Adrenal gland (tissue), 12 donors: ENCODE measurements around the gene POP7. TPM values are rescaled to one million over a fixed set of nuclear protein-coding genes. Genes with fewer than 3 reads are reported as not detected.

Experiments
- DNase-seq, 7 donors: peaks; one replicate each; pipeline ENCODE4 v3.0.0-alpha.2; 2019 to 2020
- H3K27ac ChIP-seq, 5 donors: fragments of 200-600 bp; sonication (generic) in 4 of 5; 1 replicate in 3 of 5; 2 replicates in 2 of 5; pipeline versions ENCODE4 v1.5.1 to v1.8.0; 2016 to 2020; ENCODE audit warnings: mild to moderate bottlenecking in 1 of 5
- H3K27me3 ChIP-seq: fragments of 200-600 bp; 2 replicates; pipeline ENCODE4 v1.8.0; 2021
- H3K36me3 ChIP-seq, 2 donors: fragments of 200-600 bp; replicated peaks in 1 of 2; 1 replicate in 1 of 2; 2 replicates in 1 of 2; pipeline versions ENCODE4 v1.5.1 to v1.8.0; 2018 to 2022
- H3K4me1 ChIP-seq, 2 donors: fragments of 200-600 bp; replicated peaks in 1 of 2; 1 replicate in 1 of 2; 2 replicates in 1 of 2; pipeline versions ENCODE4 v1.5.1 to v1.8.0; 2018 to 2021
- H3K4me3 ChIP-seq, 4 donors: fragments of 200-600 bp; sonication (generic) in 3 of 4; one replicate each; pipeline ENCODE4 v1.5.1; 2016 to 2018
- H3K9me3 ChIP-seq, 3 donors: fragments of 200-600 bp; sonication (generic) in 1 of 3; replicated peaks in 1 of 3; 1 replicate in 2 of 3; 2 replicates in 1 of 3; pipeline versions ENCODE4 v1.5.1 to v1.8.0; 2016 to 2021
- POLR2A ChIP-seq, 2 donors: fragments of 450-650 bp; IDR thresholded peaks; one replicate each; pipeline ENCODE4 v1.6.1; 2017; ENCODE audit warnings: antibody characterized with exemption in 2 of 2, mild to moderate bottlenecking in 2 of 2, moderate library complexity in 1 of 2
- WGBS, 4 donors: extraction: QIAGEN DNeasy Blood & Tissue Kit in 2 of 4; methylation state at CpG; one replicate each; pipeline versions ENCODE4 v1.1.5 to v1.1.7; 2013 to 2017; 5-methylcytosine and 5-hydroxymethylcytosine counted together
- intact Hi-C, 2 donors: fragments of 100-400 bp; cut with DNase I; formaldehyde crosslinking; loops; one replicate each; pipeline versions ENCODE4 v1.14.1 to v1.15.0; 2022 to 2023
- polyA plus RNA-seq, 3 donors: library from polyadenylated mRNA; stranded (reverse); fragments of 200-250 nt in 2 of 3; fragments of 350-450 nt in 1 of 3; fragmentation: Illumina TruSeq in 1 of 3; extraction: RNeasy Lipid Tissue Mini Kit (QIAGEN cat#74804) in 1 of 3; gene quantifications; one replicate each; pipeline ENCODE4 v1.2.3, GENCODE V29; 2013 to 2014
- total RNA-seq, 9 donors: library from RNA; depleted of rRNA in 4 of 9; stranded (reverse); fragments of >200 nt in 4 of 9; fragments of 120-200 nt in 1 of 9; fragmentation: NEBNext Ultra II Directional in 1 of 9; extraction: Animal tissue kit (Norgen Biotek cat#: 25700) in 1 of 9; gene quantifications; one replicate each; pipeline versions ENCODE4 v1.1.0 to v1.2.4, GENCODE V29; 2013 to 2023
- TF ChIP-seq, protein P1 (sequence below), 6 experiments: fragments of 450-650 bp in 4 of 6; fragments of 200-600 bp in 2 of 6; sonication (generic) in 1 of 6; IDR thresholded peaks; 1 replicate in 5 of 6; 2 replicates in 1 of 6; pipeline versions ENCODE4 v1.5.1 to v1.8.0; 2016 to 2021; ENCODE audit warnings: antibody characterized with exemption in 6 of 6, mild to moderate bottlenecking in 2 of 6, moderate library complexity in 1 of 6
- donor health status: healthy with polysubstance abuse.
- donor health status: Bipolar disorder and iron deficiency.
- donor health status: DM: yes; HTN: yes; CAD: no.
- donor health status: DM: no; HTN: no; CAD: no.
- donor health status: DM: no; HTN: no; CAD: no.
- donor health status: DM: yes; HTN: yes; CAD: no.

The POP7 gene
- total and polyA plus RNA-seq, 12 donors: 8.7 to 60.9 (median 34.2) TPM

DNA sequence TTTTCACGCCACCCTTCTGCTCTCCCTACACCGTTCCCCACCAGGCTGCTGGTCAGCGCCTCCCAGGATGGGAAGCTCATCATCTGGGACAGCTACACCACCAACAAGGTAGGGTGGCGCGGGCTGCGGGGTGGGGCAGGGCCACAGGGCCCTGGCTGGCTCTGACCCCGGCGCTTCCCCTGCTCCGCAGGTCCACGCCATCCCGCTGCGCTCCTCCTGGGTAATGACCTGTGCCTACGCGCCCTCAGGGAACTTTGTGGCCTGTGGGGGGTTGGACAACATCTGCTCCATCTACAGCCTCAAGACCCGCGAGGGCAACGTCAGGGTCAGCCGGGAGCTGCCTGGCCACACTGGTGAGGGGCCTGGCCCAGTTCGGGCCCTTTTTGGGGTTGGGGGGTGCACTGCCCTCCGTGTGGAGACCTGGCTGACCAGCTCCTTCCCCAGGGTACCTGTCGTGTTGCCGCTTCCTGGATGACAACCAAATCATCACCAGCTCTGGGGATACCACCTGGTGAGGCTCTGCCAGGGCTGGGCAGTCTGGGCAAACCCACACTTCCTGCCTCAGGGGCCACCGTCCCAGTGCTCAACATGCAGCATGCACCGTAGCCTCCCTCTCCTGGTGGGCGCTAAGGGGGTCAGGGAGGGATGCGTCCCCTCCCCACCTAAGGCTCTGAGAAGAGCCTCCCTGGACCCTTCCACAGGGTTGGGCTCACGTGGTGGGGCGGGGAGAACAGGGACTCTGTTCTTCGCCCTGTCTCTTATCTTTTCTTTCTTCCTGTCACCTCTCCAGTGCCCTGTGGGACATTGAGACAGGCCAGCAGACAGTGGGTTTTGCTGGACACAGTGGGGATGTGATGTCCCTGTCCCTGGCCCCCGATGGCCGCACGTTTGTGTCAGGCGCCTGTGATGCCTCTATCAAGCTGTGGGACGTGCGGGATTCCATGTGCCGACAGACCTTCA, 28.3 kb upstream of the POP7 start:
- H3K27ac ChIP-seq: peak overlapping the region in 1 of 5 donors; percentile 20
- H3K9me3 ChIP-seq: no peaks in the 10 kb centered on the region
- H3K36me3 ChIP-seq: peaks cover 0 to 53% of the 10 kb centered on the region in 2 donors
- WGBS, 4 donors: 87 to 89% (median 87%) methylated on average over 25 to 36 of the region's 36 CpGs
- H3K4me1 ChIP-seq: peaks cover 10 to 35% of the 10 kb centered on the region in 2 donors
- DNase-seq: peak in 5 of 7 donors; percentile 25 to 58 (median 30)
- intact Hi-C loops: loop anchor here in 1 of 2 donors (5.0 kb wide), 1 partner anchor 95 kb away; no protein-coding TSS in a partner anchor
- H3K27me3 ChIP-seq: no peaks in the 10 kb centered on the region
- TF ChIP-seq, protein P1, sequence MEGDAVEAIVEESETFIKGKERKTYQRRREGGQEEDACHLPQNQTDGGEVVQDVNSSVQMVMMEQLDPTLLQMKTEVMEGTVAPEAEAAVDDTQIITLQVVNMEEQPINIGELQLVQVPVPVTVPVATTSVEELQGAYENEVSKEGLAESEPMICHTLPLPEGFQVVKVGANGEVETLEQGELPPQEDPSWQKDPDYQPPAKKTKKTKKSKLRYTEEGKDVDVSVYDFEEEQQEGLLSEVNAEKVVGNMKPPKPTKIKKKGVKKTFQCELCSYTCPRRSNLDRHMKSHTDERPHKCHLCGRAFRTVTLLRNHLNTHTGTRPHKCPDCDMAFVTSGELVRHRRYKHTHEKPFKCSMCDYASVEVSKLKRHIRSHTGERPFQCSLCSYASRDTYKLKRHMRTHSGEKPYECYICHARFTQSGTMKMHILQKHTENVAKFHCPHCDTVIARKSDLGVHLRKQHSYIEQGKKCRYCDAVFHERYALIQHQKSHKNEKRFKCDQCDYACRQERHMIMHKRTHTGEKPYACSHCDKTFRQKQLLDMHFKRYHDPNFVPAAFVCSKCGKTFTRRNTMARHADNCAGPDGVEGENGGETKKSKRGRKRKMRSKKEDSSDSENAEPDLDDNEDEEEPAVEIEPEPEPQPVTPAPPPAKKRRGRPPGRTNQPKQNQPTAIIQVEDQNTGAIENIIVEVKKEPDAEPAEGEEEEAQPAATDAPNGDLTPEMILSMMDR (IDR thresholded peaks at IDR 0.05): no peak
- TF ChIP-seq POLR2A (IDR thresholded peaks at IDR 0.05): no peak
- no peak overlapping the region for H3K4me3 ChIP-seq

DNA sequence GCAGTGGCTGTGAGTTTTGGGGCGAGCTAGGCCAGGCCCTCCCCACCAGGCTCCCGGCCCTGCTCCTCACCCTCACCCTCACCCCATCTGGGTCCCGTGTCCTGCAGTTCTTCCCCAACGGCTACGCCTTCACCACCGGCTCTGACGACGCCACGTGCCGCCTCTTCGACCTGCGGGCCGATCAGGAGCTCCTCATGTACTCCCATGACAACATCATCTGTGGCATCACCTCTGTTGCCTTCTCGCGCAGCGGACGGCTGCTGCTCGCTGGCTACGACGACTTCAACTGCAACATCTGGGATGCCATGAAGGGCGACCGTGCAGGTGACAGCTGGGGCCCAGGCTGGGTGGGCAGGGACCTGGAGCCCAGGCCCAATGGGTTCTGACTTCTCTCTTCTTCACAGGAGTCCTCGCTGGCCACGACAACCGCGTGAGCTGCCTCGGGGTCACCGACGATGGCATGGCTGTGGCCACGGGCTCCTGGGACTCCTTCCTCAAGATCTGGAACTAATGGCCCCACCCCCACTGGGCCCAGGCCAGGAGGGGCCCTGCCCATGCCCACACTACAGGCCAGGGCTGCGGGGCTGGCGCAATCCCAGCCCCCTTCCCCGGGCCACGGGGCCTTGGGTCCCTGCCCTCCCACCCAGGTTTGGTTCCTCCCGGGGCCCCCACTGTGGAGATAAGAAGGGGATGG, 27.5 kb upstream of the POP7 start:
- intact Hi-C loops: loop anchor here in 1 of 2 donors (5.0 kb wide), 1 partner anchor 96 kb away; no protein-coding TSS in a partner anchor
- WGBS, 4 donors: 71 to 92% (median 80%) methylated on average over 22 to 35 of the region's 35 CpGs
- no peaks in the 10 kb centered on the region for H3K9me3 ChIP-seq
- no peaks in the 10 kb centered on the region for H3K27me3 ChIP-seq
- no peak overlapping the region for H3K4me3 ChIP-seq
- peak in 5 of 7 donors; percentile 23 to 64 (median 40) for DNase-seq
- peaks cover 0 to 61% of the 10 kb centered on the region in 2 donors for H3K36me3 ChIP-seq
- TF ChIP-seq POLR2A (IDR thresholded peaks at IDR 0.05): no peak
- TF ChIP-seq, protein P1 (IDR thresholded peaks at IDR 0.05): no peak
- H3K4me1 ChIP-seq: peaks cover 10 to 35% of the 10 kb centered on the region in 2 donors
- peak overlapping the region in 2 of 5 donors; percentile 38 to 74 for H3K27ac ChIP-seq

DNA sequence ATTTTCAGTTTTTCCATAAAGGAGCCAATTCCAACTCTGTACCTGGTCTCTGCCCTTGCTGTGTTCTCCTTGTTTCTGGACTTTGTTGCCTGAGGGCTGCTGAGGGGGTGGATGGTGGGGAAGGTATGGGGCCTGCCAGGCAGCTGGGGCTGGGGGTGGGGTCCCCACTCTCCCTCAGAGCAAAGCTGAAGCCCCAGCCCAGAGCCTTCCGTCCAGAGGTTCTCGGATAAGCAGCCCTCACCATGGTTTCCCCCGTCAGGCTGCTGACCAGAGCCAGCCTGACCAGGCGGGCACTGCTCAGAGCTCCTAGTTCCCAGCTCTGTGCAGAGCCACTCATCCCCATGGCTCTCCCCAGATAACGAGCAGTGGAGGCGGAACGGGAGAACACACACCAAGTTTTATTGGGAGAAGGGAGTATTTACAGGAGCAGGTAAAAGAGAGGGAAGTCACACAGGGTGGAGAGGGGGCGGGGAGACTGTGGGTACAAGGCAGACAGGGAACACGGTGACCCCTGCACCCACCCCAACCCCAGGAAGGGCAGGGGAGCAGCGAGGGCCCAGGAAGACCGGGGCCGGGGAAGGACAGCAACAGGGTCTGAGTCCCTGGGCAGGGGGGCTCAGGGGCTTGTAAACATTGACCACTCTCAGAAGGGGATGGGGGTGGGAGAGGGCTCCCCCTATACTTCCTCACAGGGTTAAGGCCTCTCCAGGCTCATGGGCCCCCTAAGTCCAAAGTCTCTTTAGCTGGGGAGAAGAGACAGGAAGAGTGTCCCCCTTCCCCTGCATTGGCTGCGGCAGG, 26.6 kb upstream of the POP7 start:
- no peak for TF ChIP-seq POLR2A (IDR thresholded peaks at IDR 0.05)
- TF ChIP-seq, protein P1 (IDR thresholded peaks at IDR 0.05): no peak
- Histone ChIP-seq H3K27ac (peak overlapping the region in 4 of 5 donors; percentile 26 to 74 (median 36)), H3K4me3 (no peak overlapping the region), H3K27me3 (no peaks in the 10 kb centered on the region), H3K4me1 (peaks cover 10 to 35% of the 10 kb centered on the region in 2 donors), H3K9me3 (no peaks in the 10 kb centered on the region), H3K36me3 (peaks cover 0 to 70% of the 10 kb centered on the region in 2 donors)
- 60 to 74% (median 72%) methylated on average over 9 to 13 of the region's 13 CpGs for WGBS, 4 donors
- DNase-seq: peak in 4 of 7 donors; percentile 16 to 67 (median 34)
- intact Hi-C loops: loop anchor here in 1 of 2 donors (5.0 kb wide), 1 partner anchor 97 kb away; no protein-coding TSS in a partner anchor
